HEK293 (cell line): ENCODE results near the gene SCAF1.

Experiments used
- CTCF ChIA-PET: fragments of 350-600 bp; formaldehyde crosslinking; extraction: SDS; loops from one replicate; lab custom pipeline; 2021; ENCODE audit warnings: antibody characterized with exemption; lab: Yijun Ruan, JAX
- POLR2A ChIA-PET: fragments of 300-600 bp; formaldehyde crosslinking; extraction: SDS; loops from one replicate; lab custom pipeline; 2020; ENCODE audit warnings: antibody characterized with exemption, inconsistent platforms; lab: Yijun Ruan, JAX
- H3K27ac ChIP-seq: fragments of 200-500 bp; sonication (Bioruptor generic); 2 replicates; pipeline ENCODE4 v1.5.1; 2014; ENCODE audit warnings: low read depth, low read length, control low read depth, inconsistent platforms; ENCODE audit errors: extremely low read depth
- H3K36me3 ChIP-seq, 2 experiments: fragments of 200-500 bp in 1 of 2; sonication (Bioruptor generic) in 1 of 2; 1 replicate in 1 of 2; 2 replicates in 1 of 2; pipeline ENCODE4 v1.5.1; 2014 to 2017; ENCODE audit warnings: inconsistent platforms in 2 of 2, low read length in 2 of 2; ENCODE audit not compliant: control insufficient read depth in 2 of 2, insufficient read depth in 1 of 2
- H3K4me1 ChIP-seq: fragments of 200-500 bp; sonication (Bioruptor generic); 2 replicates; pipeline ENCODE4 v1.5.1; 2014; ENCODE audit warnings: mild to moderate bottlenecking, low read length, inconsistent platforms; ENCODE audit not compliant: control insufficient read depth, insufficient read depth
- H3K4me3 ChIP-seq: 2 replicates; pipeline ENCODE4 v1.5.1; 2011; ENCODE audit warnings: low read depth, mild to moderate bottlenecking, control low read depth, low read length, moderate library complexity
- H3K9me3 ChIP-seq: fragments of 200-500 bp; sonication (Bioruptor generic); 2 replicates; pipeline ENCODE4 v1.5.1; 2014; ENCODE audit warnings: low read depth, low read length, inconsistent platforms; ENCODE audit not compliant: control insufficient read depth, insufficient read depth
- HOXD13 ChIP-seq: sonication (generic); formaldehyde crosslinking; IDR thresholded peaks from 2 replicates; pipeline ENCODE4 v1.8.0; 2022; ENCODE audit warnings: missing genetic modification reagents, borderline replicate concordance
- SETDB1 ChIP-seq: IDR thresholded peaks from one replicate; pipeline ENCODE4 v1.6.1; 2017; ENCODE audit warnings: mild to moderate bottlenecking, low read length, moderate library complexity, mixed read lengths; ENCODE audit not compliant: insufficient read length
- ZFP41 ChIP-seq: fragments of 450-650 bp; formaldehyde crosslinking; IDR thresholded peaks from 2 replicates; pipeline ENCODE4 v1.5.1; 2016; ENCODE audit warnings: missing biosample characterization, missing genetic modification characterization, borderline replicate concordance
- ZIC2 ChIP-seq: fragments of 450-650 bp; formaldehyde crosslinking; IDR thresholded peaks from 2 replicates; pipeline ENCODE4 v1.5.1; 2016; ENCODE audit warnings: missing biosample characterization, missing genetic modification characterization
- ZNF114 ChIP-seq: fragments of 450-650 bp; formaldehyde crosslinking; IDR thresholded peaks from 2 replicates; pipeline ENCODE4 v1.5.0; 2017; ENCODE audit warnings: missing biosample characterization, missing genetic modification characterization
- ZNF121 ChIP-seq: fragments of 450-650 bp; formaldehyde crosslinking; IDR thresholded peaks from 2 replicates; pipeline ENCODE4 v1.5.1; 2016; ENCODE audit warnings: missing biosample characterization, missing genetic modification characterization
- ZNF184 ChIP-seq: fragments of 450-650 bp; IDR thresholded peaks from 2 replicates; pipeline ENCODE4 v1.5.1; 2018; ENCODE audit warnings: missing biosample characterization, mild to moderate bottlenecking, missing genetic modification characterization
- ZNF248 ChIP-seq: fragments of 450-650 bp; formaldehyde crosslinking; IDR thresholded peaks from 2 replicates; pipeline ENCODE4 v1.5.1; 2017; ENCODE audit warnings: missing biosample characterization, missing genetic modification characterization
- ZNF302 ChIP-seq: fragments of 450-650 bp; formaldehyde crosslinking; IDR thresholded peaks from 2 replicates; pipeline ENCODE4 v1.5.1; 2016; ENCODE audit warnings: missing biosample characterization, missing genetic modification characterization, low read depth
- ZNF510 ChIP-seq: fragments of 450-650 bp; formaldehyde crosslinking; IDR thresholded peaks from 2 replicates; pipeline ENCODE4 v1.5.1; 2018; ENCODE audit warnings: mild to moderate bottlenecking, missing genetic modification characterization, missing biosample characterization; ENCODE audit not compliant: insufficient replicate concordance
- ZNF610 ChIP-seq: fragments of 450-650 bp; formaldehyde crosslinking; IDR thresholded peaks from 2 replicates; pipeline ENCODE4 v1.5.1; 2016; ENCODE audit warnings: missing biosample characterization, missing genetic modification characterization, borderline replicate concordance
- ZNF654 ChIP-seq: fragments of 450-650 bp; formaldehyde crosslinking; IDR thresholded peaks from 2 replicates; pipeline ENCODE4 v1.5.1; 2016; ENCODE audit warnings: low read depth, missing biosample characterization, missing genetic modification characterization
- ZNF768 ChIP-seq: fragments of 450-650 bp; formaldehyde crosslinking; IDR thresholded peaks from 2 replicates; pipeline ENCODE4 v1.5.1; 2018; ENCODE audit warnings: missing biosample characterization, mild to moderate bottlenecking, missing genetic modification characterization
- TF ChIP-seq, protein P1 (sequence below): fragments of 450-650 bp; formaldehyde crosslinking; IDR thresholded peaks from 2 replicates; pipeline ENCODE4 v1.5.1; 2016; ENCODE audit warnings: missing biosample characterization, missing genetic modification characterization
- TF ChIP-seq, protein P2 (sequence below): fragments of 450-650 bp; formaldehyde crosslinking; IDR thresholded peaks from 2 replicates; pipeline ENCODE4 v1.5.1; 2017; ENCODE audit warnings: missing biosample characterization, missing genetic modification characterization

Gene SCAF1

DNA sequence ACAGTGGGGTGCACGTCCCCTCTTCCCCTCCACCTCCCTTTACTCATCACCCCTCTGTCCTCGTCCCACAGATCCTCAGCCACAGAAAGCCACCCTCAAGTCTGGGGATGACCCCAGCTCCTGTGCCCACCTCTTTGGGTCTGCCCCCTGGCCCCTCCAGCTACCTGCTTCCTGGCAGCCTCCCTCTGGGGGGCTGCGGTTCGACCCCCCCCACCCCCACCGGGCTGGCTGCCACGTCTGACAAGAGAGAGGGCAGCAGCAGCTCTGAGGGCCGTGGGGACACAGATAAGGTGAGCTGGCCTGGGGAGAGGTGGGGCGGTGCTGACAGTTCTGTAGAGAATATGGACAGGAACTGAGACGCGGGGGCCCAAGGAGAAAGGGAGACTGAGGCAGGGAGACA lies 12.6 kb downstream of the SCAF1 start:
- Histone ChIP-seq H3K4me1 (no peaks in the 10 kb centered on the region), H3K36me3 (peaks cover 51 to 94% of the 10 kb centered on the region in 2 experiments), H3K9me3 (no peaks in the 10 kb centered on the region), H3K4me3 (no peak overlapping the region), H3K27ac (no peak overlapping the region)
- ChIA-PET POLR2A (interaction anchor here (0.6 to 3.7 kb wide), 6 partner anchors 10 to 45 kb away, joined by 3 to 23 read pairs (median 10); partner anchors contain the start of genes BCL2L12, IRF3, RRAS and SCAF1), CTCF (interaction anchor here (1.1 to 1.3 kb wide), 2 partner anchors 12 to 18 kb away, joined by 3 to 4 read pairs; no protein-coding TSS in a partner anchor)
- no peak for TF ChIP-seq ZNF510 (tag by site-specific recombination)
- TF ChIP-seq, protein P1, sequence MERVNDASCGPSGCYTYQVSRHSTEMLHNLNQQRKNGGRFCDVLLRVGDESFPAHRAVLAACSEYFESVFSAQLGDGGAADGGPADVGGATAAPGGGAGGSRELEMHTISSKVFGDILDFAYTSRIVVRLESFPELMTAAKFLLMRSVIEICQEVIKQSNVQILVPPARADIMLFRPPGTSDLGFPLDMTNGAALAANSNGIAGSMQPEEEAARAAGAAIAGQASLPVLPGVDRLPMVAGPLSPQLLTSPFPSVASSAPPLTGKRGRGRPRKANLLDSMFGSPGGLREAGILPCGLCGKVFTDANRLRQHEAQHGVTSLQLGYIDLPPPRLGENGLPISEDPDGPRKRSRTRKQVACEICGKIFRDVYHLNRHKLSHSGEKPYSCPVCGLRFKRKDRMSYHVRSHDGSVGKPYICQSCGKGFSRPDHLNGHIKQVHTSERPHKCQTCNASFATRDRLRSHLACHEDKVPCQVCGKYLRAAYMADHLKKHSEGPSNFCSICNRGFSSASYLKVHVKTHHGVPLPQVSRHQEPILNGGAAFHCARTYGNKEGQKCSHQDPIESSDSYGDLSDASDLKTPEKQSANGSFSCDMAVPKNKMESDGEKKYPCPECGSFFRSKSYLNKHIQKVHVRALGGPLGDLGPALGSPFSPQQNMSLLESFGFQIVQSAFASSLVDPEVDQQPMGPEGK (tag by site-specific recombination) = 0 out of 2 replicates have a peak, but pooled peaks have one; percentile 21

DNA sequence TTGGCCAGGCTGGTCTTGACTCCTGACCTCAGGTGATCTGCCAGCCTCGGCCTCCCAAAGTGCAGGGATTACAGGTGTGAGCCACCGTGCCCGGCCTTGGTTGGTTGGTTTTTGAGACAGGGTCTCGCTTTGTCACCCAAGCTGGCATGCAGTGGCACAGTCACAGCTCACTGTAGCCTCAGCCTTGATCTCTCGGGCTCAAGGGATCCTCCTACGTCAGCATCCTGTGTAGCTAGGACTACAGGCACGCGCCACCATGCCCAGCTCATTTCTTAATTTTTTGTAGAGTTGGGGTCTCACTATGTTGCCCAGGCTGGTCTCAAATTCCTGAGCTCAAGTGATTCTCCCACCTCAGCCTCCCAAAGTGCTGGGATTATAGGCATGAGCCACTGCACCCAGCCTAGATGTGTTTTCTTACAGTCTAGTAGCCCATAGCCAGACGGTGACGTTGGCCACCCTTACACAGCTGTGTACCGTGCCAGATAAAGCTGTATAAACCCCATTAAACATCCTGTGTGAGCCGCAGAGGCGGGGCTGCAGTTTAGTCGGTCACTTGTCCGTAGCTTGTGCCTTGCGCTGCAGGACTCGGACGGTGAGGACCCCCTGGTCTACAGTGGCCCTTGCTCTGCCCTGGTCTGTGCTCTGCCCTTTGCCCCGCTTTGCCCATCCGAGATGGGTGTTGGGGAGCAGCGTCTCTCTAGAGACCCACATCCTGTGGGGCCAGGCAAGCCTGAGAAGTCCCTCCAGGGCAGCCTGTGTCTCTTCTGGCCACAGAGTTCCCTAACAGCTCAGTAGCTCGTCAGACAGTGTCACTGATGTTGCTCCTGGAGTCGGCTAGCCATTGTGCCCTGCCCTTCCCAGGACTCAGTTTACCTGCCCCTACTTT lies 13.8 kb downstream of the SCAF1 start:
- CTCF ChIA-PET = interaction anchor here (0.6 to 1.3 kb wide), 3 partner anchors 9 to 149 kb away, joined by 3 to 4 read pairs (median 3); no protein-coding TSS in a partner anchor
- Histone ChIP-seq H3K4me3 (no peak overlapping the region), H3K9me3 (no peaks in the 10 kb centered on the region), H3K27ac (no peak overlapping the region)
- POLR2A ChIA-PET = interaction anchor here (0.6 to 3.7 kb wide), 7 partner anchors 9 to 542 kb away, joined by 3 to 23 read pairs (median 10); partner anchors contain the start of genes BCL2L12, IRF3, PRR12 and RRAS
- no peak for TF ChIP-seq ZIC2
- TF ChIP-seq ZFP41 (tag by site-specific recombination) = no peak
- peak; percentile 94 for TF ChIP-seq ZNF121 (tag by site-specific recombination)
- TF ChIP-seq, protein P2, sequence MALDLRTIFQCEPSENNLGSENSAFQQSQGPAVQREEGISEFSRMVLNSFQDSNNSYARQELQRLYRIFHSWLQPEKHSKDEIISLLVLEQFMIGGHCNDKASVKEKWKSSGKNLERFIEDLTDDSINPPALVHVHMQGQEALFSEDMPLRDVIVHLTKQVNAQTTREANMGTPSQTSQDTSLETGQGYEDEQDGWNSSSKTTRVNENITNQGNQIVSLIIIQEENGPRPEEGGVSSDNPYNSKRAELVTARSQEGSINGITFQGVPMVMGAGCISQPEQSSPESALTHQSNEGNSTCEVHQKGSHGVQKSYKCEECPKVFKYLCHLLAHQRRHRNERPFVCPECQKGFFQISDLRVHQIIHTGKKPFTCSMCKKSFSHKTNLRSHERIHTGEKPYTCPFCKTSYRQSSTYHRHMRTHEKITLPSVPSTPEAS (tag by site-specific recombination) = no peak
- TF ChIP-seq, all 188 proteins: peak for 1
- Histone ChIP-seq H3K36me3 (peaks cover 43 to 95% of the 10 kb centered on the region in 2 experiments), H3K4me1 (no peaks in the 10 kb centered on the region)

DNA sequence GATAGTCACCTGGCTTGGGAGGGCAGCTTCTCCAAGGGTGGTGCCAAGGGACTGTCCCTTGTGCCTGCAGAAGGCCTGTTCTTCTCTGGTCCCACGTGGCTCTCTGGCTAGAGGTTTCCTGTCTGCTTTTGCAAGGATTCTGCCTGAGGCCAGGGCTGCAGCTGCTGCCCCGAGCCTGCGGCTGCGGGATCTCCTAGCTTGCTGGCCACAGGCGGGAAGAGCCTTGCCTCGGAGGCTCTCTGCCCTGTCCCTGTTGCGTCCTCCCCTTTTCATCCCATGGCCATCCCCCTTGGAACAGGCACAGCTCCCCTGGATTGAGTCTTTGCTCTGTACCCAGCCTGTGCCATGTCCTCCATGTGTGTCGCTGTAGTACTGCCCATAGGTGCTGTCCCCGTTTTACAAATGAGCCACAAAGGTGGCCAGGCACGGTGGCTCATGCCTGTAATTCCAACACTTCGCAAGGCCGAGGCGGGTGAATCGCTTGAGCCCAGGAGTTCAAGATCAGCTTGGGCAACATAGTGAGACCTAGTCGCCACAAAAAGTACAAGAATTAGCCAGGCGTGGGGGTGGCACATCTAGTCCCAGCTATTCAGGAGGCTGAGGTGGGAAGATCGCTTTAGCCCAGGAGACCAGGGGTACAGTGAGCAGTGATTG lies 14.6 kb downstream of the SCAF1 start:
- Histone ChIP-seq H3K4me3 (no peak overlapping the region), H3K27ac (no peak overlapping the region), H3K36me3 (peaks cover 43 to 96% of the 10 kb centered on the region in 2 experiments), H3K4me1 (no peaks in the 10 kb centered on the region), H3K9me3 (no peaks in the 10 kb centered on the region)
- CTCF ChIA-PET = interaction anchor here (1.2 to 1.3 kb wide), 2 partner anchors 16 to 150 kb away, joined by 3 to 4 read pairs; no protein-coding TSS in a partner anchor
- POLR2A ChIA-PET = interaction anchor here (1.2 to 3.7 kb wide), 8 partner anchors 8 to 65 kb away, joined by 4 to 23 read pairs (median 10); partner anchors contain the start of genes BCL2L12, IRF3, PRR12 and RRAS
- TF ChIP-seq ZNF114 (tag by site-specific recombination) (no peak), ZNF768 (tag by site-specific recombination) (no peak), HOXD13 (CRISPR knock-in tag) (no peak), ZNF184 (no peak), SETDB1 (no peak), ZNF248 (tag by site-specific recombination) (no peak), ZNF610 (tag by site-specific recombination) (no peak), ZNF654 (tag by site-specific recombination) (no peak), ZNF302 (no peak)
